Inferior parietal cortex (tissue), 1 donor: ENCODE data around the gene PECR.
A peak's percentile ranks its signal among the peaks of the same experiment; 100 is the strongest.
"Not testable (repeated sequence)": the region's sequence is repeated elsewhere in the genome, so short reads cannot be mapped to it uniquely, and the experiment has no call there.

Source experiments
- DNase-seq: peaks from one replicate; pipeline ENCODE4 v3.0.0-alpha.2; 2016; ENCODE audit errors: extremely low spot score

The PECR gene

GRCh38 chr2:216029416-216030129 is 52.0 kb downstream of the PECR start:
- DNase-seq = no peak

GRCh38 chr2:216024779-216025336 is 56.8 kb downstream of the PECR start:
- DNase-seq = no peak

GRCh38 chr2:216023055-216023648 is 58.5 kb downstream of the PECR start:
- DNase-seq = peak; percentile 63

- DNase-seq = no peak
Measured at GRCh38 chr2:216021768-216022565, 59.6 kb downstream of the PECR start.

- DNase-seq = no peak
Measured at GRCh38 chr2:216018709-216019108, 62.9 kb downstream of the PECR start.

GRCh38 chr2:216017365-216017764 is 64.2 kb downstream of the PECR start:
- DNase-seq = no peak

GRCh38 chr2:216016581-216016980 is 65.0 kb downstream of the PECR start:
- no peak for DNase-seq

- no peak for DNase-seq
Measured at GRCh38 chr2:216015722-216016464, 65.7 kb downstream of the PECR start.

- no peak for DNase-seq
Measured at GRCh38 chr2:216014986-216015385, 66.6 kb downstream of the PECR start.

- no peak for DNase-seq
Measured at GRCh38 chr2:216014006-216014405, 67.6 kb downstream of the PECR start.

- DNase-seq = peak; percentile 72
Measured at GRCh38 chr2:216013080-216013909, 68.3 kb downstream of the PECR start, which contains the start of gene MREG. Gene MREG (minus strand): TSS chr2:216013551. CDS start chr2:216013327, 224 bp downstream.

- no peak for DNase-seq
Measured at GRCh38 chr2:216012830-216013079, 68.9 kb downstream of the PECR start.

GRCh38 chr2:216012133-216012829 is 69.3 kb downstream of the PECR start:
- DNase-seq = no peak

- not testable (repeated sequence) for DNase-seq
Measured at GRCh38 chr2:216009215-216009614, 72.4 kb downstream of the PECR start.

GRCh38 chr2:216008387-216008786 is 73.2 kb downstream of the PECR start:
- no peak for DNase-seq

GRCh38 chr2:216006164-216006663 is 75.4 kb downstream of the PECR start:
- DNase-seq = peak; percentile 53

GRCh38 chr2:216004697-216005283 is 76.8 kb downstream of the PECR start:
- no peak for DNase-seq

- DNase-seq = no peak
Measured at GRCh38 chr2:216003876-216004696, 77.5 kb downstream of the PECR start.

GRCh38 chr2:216002693-216003092 is 78.9 kb downstream of the PECR start:
- DNase-seq = no peak
